GM21447 (cell line): ENCODE measurements around the gene IQSEC3.
"Not testable (repeated sequence)": the region's sequence is repeated elsewhere in the genome, so short reads cannot be mapped to it uniquely, and the experiment has no call there.

Source experiments
- ATAC-seq: cut with Tn5 transposase; IDR thresholded peaks from one replicate; pipeline ENCODE4 v1.9.1; 2021; ENCODE audit not compliant: unreplicated experiment

The IQSEC3 gene

DNA sequence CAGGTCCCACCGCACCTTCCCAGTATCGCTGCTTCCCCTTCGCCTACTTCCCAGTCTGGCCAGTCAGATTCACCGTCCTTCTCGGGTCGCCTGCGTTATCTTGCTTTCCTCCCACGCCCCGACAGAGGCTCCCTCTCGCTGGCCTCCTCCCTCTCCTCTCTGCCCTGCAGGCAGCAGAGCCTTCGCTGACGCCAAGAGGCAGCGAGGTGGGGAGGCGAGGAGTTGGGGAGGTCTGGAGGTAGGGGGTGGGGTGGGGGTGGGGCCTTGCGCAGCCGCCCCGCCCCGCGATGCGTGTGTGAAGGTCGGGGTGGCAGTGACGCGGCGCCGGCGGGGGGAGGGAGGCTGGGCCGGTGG is at the start of gene IQSEC3:
Gene IQSEC3 (plus strand): TSS at position 340 of the 354 bp plus-strand sequence. CDS start 116 bp downstream, outside the sequence.
- ATAC-seq, result not testable (repeated sequence)

DNA sequence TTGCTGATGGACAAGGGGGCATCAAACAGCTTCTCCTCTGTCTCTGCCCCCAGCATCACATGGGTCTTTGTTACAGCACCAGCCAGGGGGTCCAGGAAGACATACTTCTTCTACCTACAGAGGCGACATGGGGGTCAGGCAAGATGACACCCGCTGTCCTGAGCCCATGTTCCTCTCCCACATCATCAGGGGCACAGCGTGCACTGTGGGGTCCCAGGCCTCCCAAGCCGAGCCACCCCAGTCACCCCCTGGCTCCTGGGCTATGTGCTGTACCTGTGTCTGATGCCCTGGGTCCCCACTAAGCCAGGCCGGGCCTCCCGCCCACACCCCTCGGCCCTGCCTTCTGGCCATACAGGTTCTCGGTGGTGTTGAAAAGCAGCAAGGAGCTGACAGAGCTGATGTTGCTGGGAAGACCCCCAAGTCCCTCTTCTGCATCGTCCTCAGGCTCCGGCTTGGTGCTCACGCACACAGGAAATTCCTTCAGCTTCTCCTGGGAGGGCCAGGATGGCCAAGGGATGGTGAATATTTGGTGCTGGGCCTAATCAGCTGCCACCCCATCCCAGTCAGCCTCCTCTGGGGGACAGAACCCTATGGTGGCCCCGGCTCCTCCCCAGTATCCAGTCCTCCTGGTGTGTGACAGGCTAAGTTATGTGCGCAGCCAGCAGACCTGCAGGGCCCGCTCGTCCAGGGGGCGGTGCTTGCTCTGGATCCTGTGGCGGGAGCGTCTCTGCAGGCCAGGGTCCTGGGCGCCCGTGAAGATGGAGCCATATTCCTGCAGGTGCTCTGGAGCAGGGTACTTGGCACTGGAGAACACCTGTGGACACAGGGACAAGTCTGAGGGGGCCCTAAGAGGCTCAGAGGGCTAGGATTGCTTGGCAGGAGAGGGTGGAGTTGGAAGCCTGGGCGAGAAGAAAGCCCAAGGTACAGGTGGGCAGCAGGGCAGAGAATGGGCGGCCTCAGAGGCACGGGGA is 48.9 kb upstream of the IQSEC3 start:
- ATAC-seq, result not testable (repeated sequence)

DNA sequence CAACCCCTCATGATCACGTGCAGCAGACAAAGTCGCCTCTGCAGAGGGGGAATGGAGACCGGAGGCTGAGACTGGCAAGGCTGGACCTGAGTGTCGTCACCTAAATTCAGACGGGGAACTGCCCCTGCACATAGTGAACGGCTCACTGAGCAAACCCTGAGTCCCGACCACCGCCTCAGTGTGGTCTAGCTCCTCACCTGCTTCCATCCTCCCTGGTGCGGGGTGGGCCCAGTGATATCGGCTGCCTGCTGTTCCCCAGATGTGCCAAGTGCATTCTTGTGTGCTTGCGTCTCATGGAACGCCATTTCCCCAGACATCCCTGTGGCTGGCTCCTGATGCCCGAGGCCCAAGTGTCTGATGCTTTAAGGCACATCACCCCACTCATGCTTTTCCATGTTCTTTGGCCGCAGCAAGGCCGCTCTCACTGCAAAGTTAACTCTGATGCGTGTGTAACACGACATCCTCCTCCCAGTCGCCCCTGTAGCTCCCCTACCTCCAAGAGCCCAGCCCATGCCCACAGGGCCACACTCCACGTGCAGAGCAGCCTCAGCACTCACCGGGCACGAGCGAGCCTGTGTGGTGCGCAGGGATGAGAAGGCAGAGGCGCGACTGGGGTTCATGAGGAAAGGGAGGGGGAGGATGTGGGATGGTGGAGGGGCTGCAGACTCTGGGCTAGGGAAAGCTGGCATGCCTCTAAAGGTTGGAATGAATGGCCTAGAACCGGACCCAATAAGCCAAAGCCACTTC is 47.6 kb upstream of the IQSEC3 start:
- ATAC-seq, result not testable (repeated sequence)

DNA sequence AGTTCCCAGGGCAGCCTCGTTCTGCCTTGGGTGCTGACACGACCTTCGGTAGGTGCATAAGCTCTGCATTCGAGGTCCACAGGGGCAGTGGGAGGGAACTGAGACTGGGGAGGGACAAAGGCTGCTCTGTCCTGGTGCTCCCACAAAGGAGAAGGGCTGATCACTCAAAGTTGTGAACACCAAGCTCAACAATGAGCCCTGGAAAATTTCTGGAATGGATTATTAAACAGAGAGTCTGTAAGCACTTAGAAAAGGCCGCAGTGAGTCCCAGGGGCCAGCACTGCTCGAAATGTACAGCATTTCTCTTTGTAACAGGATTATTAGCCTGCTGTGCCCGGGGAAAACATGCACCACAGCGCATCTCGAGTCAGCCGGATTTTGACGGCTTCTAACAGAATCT is 46.7 kb upstream of the IQSEC3 start:
- not testable (repeated sequence) for ATAC-seq

DNA sequence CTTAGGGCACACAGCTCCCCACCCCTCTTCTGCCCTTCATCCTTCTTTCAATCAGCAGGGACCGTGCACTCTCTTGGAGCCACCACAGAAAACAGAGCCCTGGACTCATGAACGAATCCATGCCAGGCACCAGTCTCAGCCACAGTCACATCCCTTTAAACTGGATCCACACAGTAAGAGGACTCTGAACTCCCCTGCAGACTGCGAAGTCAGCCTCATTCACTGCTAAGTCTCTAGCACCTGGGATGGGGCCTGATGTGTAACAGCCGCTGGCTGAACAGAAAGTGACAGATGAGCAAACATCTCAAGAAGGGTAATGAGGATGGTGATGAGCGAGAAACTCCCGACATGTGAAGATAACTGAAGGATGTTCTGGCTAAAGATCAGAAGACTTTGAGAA is 45.8 kb upstream of the IQSEC3 start:
- no peak for ATAC-seq

DNA sequence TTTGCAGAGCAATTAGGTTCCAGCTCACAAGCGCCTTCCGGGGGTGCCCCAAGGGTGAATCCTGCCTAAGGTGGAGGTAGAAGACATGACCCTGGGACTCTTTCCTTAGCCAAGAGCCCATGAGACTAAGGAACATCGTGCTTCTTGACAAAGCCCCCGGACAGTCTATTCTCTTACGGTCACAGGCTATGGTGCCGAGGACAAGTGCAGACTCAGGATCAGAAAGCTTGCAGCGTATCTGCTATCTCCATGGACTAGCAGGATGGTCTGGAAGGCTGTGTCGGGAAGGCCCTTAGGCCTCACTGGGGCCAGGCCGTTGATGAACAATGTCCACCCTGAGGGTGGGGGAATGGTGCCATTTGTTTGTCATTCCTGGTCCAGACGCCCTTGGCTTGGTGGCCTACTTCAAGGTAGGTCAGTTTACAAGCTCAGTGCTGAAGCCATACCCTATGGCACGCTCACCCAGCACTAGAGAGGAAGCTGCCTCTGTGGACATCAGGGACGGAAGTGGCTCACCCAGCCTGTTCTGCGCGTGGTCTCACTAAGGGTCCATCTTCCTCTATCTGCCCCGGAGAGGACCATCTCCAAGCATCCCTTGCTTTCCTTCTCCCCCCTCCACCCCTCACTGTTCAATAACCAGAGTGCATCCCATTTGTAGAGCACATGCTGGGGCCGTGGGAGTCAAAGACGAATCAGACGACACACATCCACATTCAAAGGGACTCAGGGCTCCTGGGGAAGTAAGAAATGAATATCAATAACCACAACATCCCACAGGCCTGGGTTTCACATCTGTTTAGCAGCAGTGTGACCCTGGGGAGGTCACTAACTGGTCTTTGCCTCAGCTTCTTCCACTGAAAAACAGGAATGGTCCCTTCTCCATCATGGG is 45.0 kb upstream of the IQSEC3 start:
- ATAC-seq, result no peak

DNA sequence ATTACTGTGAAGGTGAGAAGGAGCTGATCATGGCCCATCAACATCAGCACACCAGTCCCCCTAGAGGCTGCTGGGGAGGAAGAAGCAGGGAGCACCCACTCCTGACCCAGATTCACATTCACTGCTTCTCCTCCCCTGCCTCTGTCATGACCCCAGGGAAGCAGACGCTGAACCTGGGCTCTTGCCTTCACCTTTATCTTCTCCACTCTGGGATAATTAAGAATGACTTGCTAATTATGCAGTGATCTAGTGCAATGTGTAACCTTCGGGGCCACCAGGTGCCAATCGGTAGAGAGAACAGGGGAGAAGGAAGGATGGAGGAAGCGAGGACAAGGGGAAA is 44.4 kb upstream of the IQSEC3 start:
- no peak for ATAC-seq

DNA sequence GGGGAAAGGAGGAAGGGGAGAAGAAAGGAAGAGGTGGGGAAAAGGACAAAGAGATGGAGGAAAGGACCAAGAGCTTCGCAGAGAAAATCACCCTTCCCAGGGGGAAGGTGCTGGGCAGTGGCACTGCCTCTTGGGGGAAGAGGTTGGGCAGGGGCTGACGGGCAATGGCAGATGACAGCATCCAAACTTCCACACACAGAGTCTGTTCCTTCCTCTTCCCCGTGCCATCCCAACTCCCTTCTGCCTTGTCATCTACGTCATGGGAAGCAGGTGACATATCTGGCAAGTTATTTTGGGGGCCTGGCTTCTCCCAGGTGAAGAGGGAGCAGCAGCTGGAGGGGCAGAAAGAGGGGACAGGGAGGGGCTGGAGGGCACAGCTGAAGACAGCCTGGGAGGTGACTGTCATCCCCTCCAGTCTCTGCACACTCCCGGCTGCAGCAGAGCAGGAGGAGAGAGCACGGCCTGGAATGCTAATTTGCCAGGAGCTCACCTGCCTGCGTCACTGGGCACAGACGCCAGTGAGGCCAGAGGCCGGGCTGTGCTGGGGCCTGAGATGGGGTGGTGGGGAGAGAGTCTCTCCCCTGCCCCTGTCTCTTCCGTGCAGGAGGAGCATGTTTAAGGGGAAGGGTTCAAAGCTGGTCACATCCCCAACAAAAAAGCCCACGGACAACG is 43.9 kb upstream of the IQSEC3 start:
- ATAC-seq, result no peak

DNA sequence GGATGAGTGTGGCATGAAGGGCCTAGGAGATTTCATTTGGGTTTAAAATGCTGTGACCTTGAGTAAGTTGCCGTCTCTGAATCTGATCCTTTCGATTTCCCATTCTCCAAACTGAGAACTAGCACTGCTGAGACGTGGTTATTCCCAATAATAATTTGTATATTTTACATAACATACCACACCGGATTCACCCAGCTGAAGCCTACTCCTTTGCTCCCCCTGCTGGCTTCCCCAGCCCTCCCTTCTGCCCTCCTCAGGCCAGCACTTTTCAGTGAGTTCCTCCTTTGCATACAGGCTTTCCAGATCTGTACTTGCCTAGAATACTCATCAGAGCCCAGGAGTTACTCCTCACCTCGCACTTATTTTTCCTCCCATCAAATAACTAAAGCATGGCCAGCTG is 38.7 kb upstream of the IQSEC3 start:
- not testable (repeated sequence) for ATAC-seq

DNA sequence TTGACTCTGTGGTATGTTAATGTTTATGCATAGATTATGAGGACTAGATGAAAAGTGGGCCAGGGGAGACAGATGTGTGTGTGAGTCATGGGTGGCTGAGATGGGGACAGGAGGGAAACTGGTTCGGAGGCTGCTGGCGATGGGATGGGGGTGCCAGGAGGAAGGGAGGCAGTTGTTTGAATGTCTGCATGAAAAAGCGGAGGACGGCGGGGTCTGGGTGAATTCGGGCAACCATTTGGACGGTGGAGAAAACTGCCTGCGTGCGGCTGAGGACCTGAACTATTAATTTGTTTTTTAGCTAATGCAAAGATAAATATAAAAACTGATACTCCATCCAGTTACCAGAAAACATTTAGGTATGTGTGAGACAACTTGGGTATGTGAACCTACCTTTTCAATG is 27.8 kb upstream of the IQSEC3 start:
- ATAC-seq, result not testable (repeated sequence)

DNA sequence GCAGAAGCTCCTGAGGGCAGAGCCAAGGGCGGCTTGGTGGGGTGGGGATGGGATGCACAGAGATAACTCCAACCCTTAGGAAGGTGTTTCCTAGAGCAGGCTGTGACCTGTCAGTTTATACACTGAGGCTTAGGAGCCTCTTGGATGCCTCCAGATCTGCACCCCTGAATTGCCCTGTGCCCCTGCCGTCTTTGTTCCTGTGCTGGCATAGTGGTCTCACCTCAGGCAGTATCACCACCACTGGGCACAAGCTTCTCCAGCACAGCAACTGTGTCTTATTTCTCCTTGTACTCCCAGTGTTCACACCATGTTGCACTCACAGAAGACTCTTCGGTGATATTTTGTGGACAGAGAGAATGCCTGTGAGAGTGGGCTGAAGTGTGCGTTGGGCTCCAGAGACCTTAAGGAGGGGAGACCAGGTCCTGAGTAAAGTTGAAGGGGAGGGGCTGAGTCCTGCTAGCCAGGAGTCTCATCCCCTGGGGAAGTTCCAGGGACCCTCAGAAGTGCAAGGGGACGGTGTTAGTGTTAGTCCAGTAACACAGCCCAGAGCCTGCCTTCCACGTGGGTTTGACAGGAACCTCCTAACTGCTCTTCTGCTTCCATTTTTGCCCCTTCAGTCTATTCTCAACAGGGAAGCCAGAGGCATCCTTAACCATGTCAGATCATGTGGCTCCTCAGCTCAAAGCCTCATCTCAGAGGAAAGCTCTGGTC is 26.9 kb upstream of the IQSEC3 start:
- ATAC-seq, result not testable (repeated sequence)

DNA sequence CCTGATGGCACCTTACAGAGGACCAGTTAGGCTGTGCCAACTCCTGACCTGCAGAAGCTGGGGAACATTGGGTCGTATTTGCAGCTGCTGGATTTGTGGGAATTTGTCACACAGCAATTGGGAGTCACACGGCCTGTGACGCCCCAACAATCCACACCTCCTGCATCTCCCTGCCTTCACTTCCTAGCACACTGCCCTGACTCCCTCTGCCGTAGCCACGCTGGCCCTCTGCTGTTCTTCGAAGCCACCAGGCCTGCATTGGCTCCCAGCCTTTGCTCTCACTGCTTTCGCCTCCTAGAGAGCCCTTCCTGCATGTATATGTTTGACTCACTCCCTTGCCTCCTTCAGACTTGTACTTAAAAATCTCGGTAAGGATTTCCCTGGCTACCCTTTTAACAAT is 22.2 kb upstream of the IQSEC3 start:
- ATAC-seq, result not testable (repeated sequence)

DNA sequence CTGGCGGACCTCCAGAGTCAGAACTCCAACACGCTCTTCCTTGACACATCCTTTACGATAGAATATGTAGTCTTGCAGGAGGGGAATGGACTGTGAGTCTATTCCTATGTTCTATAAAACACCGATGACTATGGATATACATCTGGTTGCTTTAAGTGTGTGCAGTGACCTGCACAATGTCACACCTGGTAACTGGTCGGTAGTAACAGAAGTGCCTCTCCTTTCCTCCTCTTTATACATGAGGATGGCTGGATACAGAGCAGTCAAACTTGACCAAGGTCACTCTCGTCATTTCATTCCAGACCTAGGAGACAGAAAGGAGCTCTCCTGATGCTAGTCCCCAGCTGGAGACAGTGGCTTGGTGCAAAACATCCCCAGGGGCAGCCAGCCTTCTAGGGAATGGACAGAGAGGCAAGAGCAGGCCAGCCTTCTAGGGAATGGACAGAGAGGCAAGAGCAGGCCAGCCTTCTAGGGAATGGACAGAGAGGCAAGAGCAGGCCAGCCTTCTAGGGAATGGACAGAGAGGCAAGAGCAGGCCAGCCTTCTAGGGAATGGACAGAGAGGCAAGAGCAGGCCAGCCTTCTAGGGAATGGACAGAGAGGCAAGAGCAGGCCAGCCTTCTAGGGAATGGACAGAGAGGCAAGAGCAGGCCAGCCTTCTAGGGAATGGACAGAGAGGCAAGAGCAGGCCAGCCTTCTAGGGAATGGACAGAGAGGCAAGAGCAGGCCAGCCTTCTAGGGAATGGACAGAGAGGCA is 21.2 kb upstream of the IQSEC3 start:
- not testable (repeated sequence) for ATAC-seq

DNA sequence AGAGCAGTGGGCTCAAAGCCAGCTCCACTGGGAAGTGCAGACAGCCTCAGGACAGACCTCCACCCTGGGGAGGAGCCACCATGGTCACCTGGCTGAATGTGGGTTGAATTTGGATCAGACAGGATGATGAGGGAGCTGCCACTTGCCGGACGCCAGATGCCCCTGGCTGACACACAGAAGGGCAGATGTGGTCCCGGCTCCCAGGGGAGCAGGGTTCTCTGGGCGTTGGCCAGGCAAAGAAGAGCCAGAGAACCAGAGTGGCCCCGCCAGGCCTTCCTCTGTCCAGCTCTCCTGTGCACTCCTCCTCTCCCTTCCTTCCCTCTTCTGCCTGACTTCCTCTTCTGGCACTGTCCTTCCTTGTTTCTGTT is 20.6 kb upstream of the IQSEC3 start:
- not testable (repeated sequence) for ATAC-seq

DNA sequence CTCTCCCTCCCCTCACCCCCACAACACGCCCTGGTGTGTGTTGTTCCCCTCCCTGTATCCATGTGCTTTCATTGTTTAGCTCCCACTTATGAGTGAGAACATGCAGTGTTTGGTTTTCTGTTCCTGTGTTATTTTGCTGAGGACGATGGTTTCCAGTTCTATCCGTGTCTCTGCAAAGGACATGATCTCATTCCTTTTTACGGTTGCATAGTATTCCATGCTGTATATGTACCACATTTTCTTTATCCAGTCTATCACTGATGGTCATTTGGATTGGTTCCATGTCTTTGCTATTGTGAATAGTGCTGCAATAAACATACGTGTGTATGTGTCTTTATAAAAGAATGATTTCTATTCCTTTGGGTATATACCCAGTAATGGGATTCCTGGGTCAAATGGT is 20.0 kb upstream of the IQSEC3 start:
- not testable (repeated sequence) for ATAC-seq

DNA sequence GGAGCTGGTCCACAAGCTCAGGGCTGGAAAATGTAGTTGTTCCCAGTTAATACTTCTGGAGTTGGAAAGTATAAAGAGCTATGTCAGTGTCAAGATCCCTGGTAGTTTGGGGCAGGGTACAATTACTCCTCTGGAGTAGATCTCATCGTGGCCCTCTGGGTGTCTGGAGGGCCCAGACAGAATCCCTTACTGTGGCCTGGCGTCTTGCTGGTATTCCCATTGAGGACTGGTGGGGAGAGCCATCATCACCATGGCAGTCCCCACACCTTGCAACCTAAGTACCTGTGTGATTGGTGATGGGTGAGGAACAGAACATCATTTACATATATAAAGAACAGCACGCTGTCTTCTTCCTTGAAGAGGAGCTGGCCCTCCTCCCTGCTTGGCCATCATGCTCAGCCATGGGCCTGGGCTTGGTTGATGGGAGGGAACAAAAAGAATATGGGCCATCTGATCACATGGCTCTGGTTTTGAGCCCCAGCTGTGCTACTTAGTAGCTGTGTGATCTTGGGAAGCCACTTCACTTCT is 18.8 kb upstream of the IQSEC3 start:
- not testable (repeated sequence) for ATAC-seq

DNA sequence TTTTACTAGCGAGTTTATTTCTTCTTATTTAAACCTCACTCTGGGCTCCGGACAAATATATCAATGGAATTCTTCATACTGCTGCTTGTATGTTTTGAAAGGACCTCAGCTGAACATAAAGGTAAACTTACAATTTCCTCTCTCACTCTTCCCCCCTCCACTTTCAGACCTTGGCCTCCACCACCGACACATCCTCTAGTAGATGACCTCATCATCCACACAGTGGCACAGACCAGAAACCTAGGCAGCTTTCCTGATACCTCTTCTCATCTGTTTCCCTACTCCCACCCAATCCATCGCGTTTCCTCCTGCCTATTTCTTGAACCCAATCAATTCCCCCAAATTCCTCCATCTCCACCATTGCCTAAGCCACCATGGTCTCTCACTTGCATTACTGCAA is 17.4 kb upstream of the IQSEC3 start:
- ATAC-seq, result not testable (repeated sequence)

DNA sequence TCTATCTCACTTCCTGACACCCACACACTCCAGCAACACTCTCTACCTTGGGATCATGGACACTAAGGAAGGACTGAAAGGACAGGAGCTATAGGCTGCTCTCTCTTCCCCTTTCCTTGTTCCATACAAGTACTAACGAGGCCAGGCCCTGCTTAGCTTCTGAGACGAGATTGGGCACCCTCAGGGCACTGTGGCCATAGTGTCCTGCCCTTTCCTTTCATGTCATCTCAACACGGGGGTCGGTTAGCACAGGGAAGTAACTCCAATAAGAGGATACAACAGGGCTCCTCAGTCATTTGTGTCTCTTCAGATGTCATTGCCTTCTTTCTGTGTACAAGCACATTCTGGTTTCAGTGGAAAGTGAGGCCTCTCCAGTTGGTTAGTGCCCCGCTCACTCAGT is 15.5 kb upstream of the IQSEC3 start:
- not testable (repeated sequence) for ATAC-seq

DNA sequence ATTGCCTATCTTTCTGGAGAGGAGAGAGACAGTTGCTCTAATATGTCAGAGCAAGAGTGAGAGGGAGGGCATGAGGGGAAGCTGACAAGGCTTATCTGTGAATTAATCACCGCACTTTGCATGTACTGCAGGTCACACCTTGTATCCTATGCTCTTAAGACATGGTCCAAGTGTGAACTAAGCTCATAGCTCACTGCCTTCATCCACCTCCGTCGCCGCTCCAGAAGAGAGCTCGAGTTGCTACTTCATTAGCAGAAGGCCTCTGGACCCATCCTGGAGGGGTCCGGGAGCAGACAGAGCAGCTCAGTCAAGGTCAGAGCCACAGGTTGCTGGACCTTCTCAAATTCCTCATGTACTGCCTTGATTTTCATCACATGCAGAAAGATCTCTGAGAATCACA is 14.6 kb upstream of the IQSEC3 start:
- ATAC-seq, result not testable (repeated sequence)
